MM.1S (cell line): ENCODE data around the gene NSD2.

Experiments used
- DNase-seq: peaks from one replicate; pipeline ENCODE4 v3.0.0-alpha.2; 2015
- H2AFZ ChIP-seq: fragments of 300-600 bp; sonication (generic); 2 replicates; pipeline ENCODE4 v1.6.0; 2016; ENCODE audit warnings: antibody characterized with exemption, low read length
- H3F3A ChIP-seq: fragments of 300-600 bp; sonication (generic); 2 replicates; pipeline ENCODE4 v1.6.1; 2016; ENCODE audit warnings: mild to moderate bottlenecking, antibody characterized with exemption, low read length, moderate library complexity, mixed read lengths; ENCODE audit not compliant: insufficient read depth
- H3K27ac ChIP-seq: fragments of 300-600 bp; sonication (generic); 2 replicates; pipeline ENCODE4 v1.5.1; 2016; ENCODE audit warnings: mild to moderate bottlenecking, low read length
- H3K27me3 ChIP-seq: fragments of 300-600 bp; sonication (generic); replicated peaks from 2 replicates; pipeline ENCODE4 v1.6.0; 2016; ENCODE audit warnings: low read length; ENCODE audit not compliant: insufficient read depth
- H3K36me3 ChIP-seq: fragments of 300-600 bp; sonication (generic); replicated peaks from 2 replicates; pipeline ENCODE4 v1.6.1; 2016; ENCODE audit warnings: mild to moderate bottlenecking, low read length, mixed read lengths; ENCODE audit not compliant: insufficient read depth
- H3K4me1 ChIP-seq: fragments of 300-600 bp; sonication (generic); 2 replicates; pipeline ENCODE4 v1.6.1; 2016; ENCODE audit warnings: low read length, mixed read lengths
- H3K4me2 ChIP-seq: fragments of 300-600 bp; sonication (generic); 2 replicates; pipeline ENCODE4 v1.6.0; 2016; ENCODE audit warnings: low read depth, low read length
- H3K4me3 ChIP-seq: fragments of 300-600 bp; sonication (generic); 2 replicates; pipeline ENCODE4 v1.5.1; 2016; ENCODE audit warnings: low read length, mixed read lengths
- H3K79me2 ChIP-seq: fragments of 300-600 bp; sonication (generic); 2 replicates; pipeline ENCODE4 v1.6.1; 2016; ENCODE audit warnings: mixed run types, low read length, mixed read lengths
- H3K9ac ChIP-seq: fragments of 300-600 bp; sonication (generic); 2 replicates; pipeline ENCODE4 v1.6.1; 2016; ENCODE audit warnings: low read length, mixed read lengths
- H3K9me2 ChIP-seq: fragments of 300-600 bp; sonication (generic); replicated peaks from 2 replicates; pipeline ENCODE4 v1.6.1; 2016; ENCODE audit warnings: mild to moderate bottlenecking, low read length, mixed read lengths; ENCODE audit not compliant: insufficient read depth
- H3K9me3 ChIP-seq: fragments of 300-600 bp; sonication (generic); replicated peaks from 2 replicates; pipeline ENCODE4 v1.6.1; 2016; ENCODE audit warnings: mild to moderate bottlenecking, low read length, mixed read lengths; ENCODE audit not compliant: insufficient read depth
- H4K20me1 ChIP-seq: fragments of 300-600 bp; sonication (generic); 2 replicates; pipeline ENCODE4 v1.6.1; 2016; ENCODE audit warnings: mild to moderate bottlenecking, low read length, moderate library complexity, mixed read lengths; ENCODE audit not compliant: insufficient read depth
- CTCF ChIP-seq: fragments of 300-600 bp; sonication (generic); IDR thresholded peaks from 2 replicates; pipeline ENCODE4 v1.5.1; 2016; ENCODE audit warnings: antibody characterized with exemption, low read length, mixed read lengths
- EZH2 ChIP-seq: fragments of 300-600 bp; sonication (generic); optimal IDR thresholded peaks from 2 replicates; pipeline ENCODE3; 2017; ENCODE audit warnings: low read depth, mild to moderate bottlenecking, antibody characterized with exemption, low read length, mixed read lengths
- EZH2phosphoT487 ChIP-seq: fragments of 300-600 bp; sonication (generic); IDR thresholded peaks from 2 replicates; pipeline ENCODE4 v1.6.1; 2018; ENCODE audit warnings: antibody characterized with exemption, low read length

Gene NSD2

GRCh38 chr4:1961038-1961437, 89.8 kb downstream of the NSD2 start:
- H3K27ac ChIP-seq = no peak overlapping the region
- H3K36me3 ChIP-seq = peaks cover 30% of the 10 kb centered on the region
- H3K4me1 ChIP-seq = no peaks in the 10 kb centered on the region
- no peak overlapping the region for H3K4me2 ChIP-seq
- peaks cover 38% of the 10 kb centered on the region for H3K79me2 ChIP-seq
- H3K9me2 ChIP-seq = no peaks in the 10 kb centered on the region
- TF ChIP-seq EZH2 (no peak), EZH2phosphoT487 (no peak), CTCF (no peak)
- H4K20me1 ChIP-seq = no peaks in the 10 kb centered on the region
- no peak for DNase-seq
- no peak overlapping the region for H2AFZ ChIP-seq
- no peak overlapping the region for H3K9ac ChIP-seq
- H3K4me3 ChIP-seq = no peak overlapping the region
- no peaks in the 10 kb centered on the region for H3K27me3 ChIP-seq
- no peaks in the 10 kb centered on the region for H3K9me3 ChIP-seq
- no peaks in the 10 kb centered on the region for H3F3A ChIP-seq

GRCh38 chr4:1961563-1961962, 90.4 kb downstream of the NSD2 start:
- H3K9ac ChIP-seq = no peak overlapping the region
- no peak for TF ChIP-seq EZH2phosphoT487
- no peak for TF ChIP-seq EZH2
- TF ChIP-seq CTCF = no peak
- no peaks in the 10 kb centered on the region for H4K20me1 ChIP-seq
- H2AFZ ChIP-seq = no peak overlapping the region
- no peaks in the 10 kb centered on the region for H3F3A ChIP-seq
- DNase-seq = no peak
- H3K79me2 ChIP-seq = peaks cover 38% of the 10 kb centered on the region
- peaks cover 28% of the 10 kb centered on the region for H3K36me3 ChIP-seq
- no peak overlapping the region for H3K4me2 ChIP-seq
- no peaks in the 10 kb centered on the region for H3K4me1 ChIP-seq
- H3K9me2 ChIP-seq = no peaks in the 10 kb centered on the region
- no peak overlapping the region for H3K27ac ChIP-seq
- H3K27me3 ChIP-seq = no peaks in the 10 kb centered on the region
- H3K9me3 ChIP-seq = no peaks in the 10 kb centered on the region
- no peak overlapping the region for H3K4me3 ChIP-seq

GRCh38 chr4:1962980-1963379, 91.8 kb downstream of the NSD2 start:
- Histone ChIP-seq H3F3A (no peaks in the 10 kb centered on the region), H3K9me2 (no peaks in the 10 kb centered on the region), H3K4me2 (no peak overlapping the region), H3K27ac (no peak overlapping the region), H3K4me1 (no peaks in the 10 kb centered on the region), H4K20me1 (no peaks in the 10 kb centered on the region), H3K79me2 (peaks cover 37% of the 10 kb centered on the region), H3K27me3 (no peaks in the 10 kb centered on the region), H3K9ac (no peak overlapping the region), H3K9me3 (no peaks in the 10 kb centered on the region), H2AFZ (no peak overlapping the region), H3K36me3 (peaks cover 23% of the 10 kb centered on the region), H3K4me3 (no peak overlapping the region)
- DNase-seq = no peak
- TF ChIP-seq EZH2 = no peak
- TF ChIP-seq CTCF = no peak
- no peak for TF ChIP-seq EZH2phosphoT487
